Limb (tissue), 2 donors: Measurements from ENCODE around the gene VPS4A.

ENCODE experiments used
- DNase-seq, 2 donors: peaks; one replicate each; pipeline ENCODE4 v3.0.0-alpha.2; 2016; ENCODE audit errors: extremely low spot score in 2 of 2

Gene VPS4A

DNA sequence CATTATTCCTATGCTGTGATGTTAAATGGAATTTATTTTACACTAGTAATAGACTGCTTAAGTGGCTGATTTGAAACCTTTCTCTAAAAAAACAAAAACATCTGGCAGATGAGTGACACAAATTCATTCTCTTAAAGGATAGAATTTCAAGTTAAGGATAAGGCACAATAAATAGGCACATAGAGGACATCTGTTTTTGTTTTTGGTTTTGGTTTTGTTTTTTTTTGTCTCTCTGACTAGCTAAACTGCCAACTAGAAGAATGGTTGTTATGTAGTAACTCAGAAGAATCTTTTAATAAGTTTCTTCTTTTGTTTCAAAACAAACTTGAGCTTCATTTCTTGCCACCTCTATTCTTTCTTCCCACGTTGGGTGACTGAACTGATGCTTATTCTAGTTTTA lies 5.1 kb upstream of the VPS4A start:
- DNase-seq, result no peak

DNA sequence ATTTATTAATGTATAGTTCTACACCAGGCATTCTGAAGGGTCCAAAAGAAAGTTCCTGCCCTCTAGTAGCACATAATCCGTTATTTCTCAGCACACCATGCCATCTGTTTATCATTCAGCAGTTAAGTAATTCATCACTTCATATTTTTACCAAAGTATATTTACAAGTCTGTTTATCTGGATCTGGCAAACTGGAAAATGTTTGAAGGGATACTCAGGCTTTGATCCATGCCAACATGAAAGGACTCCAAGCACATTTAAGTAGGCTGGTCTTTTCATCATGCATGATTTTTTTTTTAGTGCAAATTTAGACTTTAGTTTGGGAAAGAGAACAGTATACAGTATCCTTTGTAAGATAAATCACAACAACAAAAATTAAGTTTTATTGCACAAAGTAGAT lies 4.1 kb upstream of the VPS4A start:
- no peak for DNase-seq

DNA sequence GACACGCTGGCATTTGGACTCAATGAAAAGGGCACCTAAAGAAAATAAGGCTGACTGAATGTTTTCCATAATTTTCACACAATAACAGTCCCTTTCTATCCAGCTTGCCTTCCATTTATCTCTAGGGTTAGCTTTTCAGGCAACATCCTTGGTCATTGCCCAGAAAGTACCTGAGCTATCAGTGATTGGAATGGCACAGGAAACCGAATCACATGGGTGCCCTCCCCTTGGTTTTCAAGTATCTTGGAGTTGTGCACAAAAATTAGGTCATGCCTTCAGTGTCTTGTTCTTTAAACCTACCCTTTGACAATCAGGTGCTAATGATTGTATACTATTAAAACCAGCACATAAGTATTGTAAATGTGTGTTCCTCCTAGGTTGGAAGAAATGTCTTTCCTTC lies 3.3 kb upstream of the VPS4A start:
- DNase-seq, result no peak

DNA sequence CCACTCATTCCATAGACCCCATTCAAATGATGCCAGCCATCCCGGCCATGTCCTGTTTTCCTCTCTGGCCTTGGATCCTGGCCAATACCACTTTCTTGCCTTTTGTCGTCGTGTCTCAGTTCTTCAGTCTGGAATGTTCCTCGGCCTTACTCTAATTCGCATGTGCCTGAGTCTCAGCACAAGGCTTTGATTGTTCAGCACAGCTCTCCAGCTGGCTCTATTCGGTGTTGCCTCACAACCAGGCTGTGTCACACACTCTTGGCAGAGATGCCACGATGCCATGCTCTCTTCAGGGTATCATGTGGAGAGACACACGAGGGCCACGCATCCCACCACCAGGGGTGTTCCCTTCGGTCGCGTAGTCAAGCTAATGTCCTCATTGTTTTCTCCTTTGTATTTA lies 1.8 kb upstream of the VPS4A start:
- no peak for DNase-seq

DNA sequence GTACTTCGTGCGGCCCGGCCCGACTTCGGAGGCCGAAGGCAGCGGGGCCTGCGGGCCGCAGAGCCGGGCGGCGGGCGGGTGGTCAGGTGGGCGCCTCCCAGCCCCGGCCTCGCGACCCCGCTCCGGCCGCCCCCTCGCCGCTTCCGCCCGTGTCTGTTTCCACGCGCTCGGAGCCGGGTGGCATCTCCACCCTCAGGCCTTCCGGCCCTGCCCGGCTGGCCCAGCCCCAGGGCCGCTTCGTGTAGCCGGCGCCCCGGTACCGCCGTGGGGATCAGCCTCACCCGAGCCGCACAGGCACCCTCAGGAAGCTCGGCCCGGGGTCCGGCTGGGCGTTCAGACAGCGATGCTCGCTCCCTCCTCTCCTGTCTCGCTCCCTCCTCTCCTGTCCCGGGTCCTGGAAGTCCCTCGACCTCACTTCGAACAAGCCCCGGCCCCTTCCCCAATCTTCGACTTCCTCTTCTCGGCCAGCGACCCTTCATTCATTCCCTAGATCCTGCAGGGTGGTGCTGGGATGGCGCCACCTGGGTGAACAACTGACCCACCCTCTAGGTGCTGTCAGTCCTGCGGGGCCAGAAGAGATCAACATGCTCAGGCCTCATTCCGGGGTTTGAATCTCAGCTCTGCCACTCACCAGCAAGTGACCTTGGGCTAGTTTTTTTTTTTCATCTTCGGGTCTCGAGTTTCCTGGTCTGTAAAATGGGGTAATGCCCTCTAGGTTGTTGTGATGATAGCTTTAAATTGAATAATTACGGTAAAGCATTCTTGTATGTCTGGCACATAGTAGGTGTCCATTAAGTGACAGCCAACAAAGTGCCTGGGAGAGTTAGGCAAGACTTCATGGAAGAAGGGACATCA lies 610 bp downstream of the VPS4A start:
- DNase-seq, result no peak

DNA sequence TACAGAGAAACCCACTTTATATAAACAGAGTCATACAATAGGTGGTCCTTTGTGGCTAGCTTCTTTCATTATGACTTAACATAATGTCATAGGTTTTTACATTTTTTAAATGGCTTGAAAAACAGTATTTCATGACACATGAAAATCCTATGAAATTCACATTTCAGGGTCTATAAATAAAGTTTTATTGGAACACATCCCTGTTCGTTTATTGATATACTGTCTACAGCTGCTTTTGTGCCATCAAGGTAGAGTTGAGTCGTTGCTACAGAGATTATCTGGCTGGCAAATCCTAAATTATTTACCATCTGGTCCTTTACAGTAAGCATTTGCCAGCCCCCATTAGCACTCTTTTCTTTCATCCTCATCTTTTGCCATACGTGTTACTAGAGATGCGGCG lies 2.3 kb downstream of the VPS4A start:
- DNase-seq, result no peak

DNA sequence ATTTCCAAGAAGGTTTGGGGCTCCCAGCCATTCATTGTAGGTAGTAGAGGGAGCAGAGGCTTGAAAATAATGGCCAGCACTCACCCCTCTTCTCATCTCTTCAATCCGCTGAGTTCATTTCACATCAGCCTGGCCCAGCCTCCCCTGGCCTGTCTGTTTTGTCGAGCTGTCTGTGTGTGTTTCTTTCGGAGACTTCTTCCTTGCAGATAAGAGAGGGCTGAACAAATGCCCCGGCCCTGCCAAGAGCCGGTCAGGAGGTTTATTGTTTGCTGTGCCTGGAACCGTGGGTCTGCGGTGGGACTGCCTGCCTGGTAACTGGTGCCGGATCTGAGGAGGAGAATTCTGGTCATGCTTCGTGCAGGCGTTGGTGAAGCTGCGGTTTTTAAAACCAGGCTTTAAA lies 3.4 kb downstream of the VPS4A start:
- DNase-seq, result no peak

DNA sequence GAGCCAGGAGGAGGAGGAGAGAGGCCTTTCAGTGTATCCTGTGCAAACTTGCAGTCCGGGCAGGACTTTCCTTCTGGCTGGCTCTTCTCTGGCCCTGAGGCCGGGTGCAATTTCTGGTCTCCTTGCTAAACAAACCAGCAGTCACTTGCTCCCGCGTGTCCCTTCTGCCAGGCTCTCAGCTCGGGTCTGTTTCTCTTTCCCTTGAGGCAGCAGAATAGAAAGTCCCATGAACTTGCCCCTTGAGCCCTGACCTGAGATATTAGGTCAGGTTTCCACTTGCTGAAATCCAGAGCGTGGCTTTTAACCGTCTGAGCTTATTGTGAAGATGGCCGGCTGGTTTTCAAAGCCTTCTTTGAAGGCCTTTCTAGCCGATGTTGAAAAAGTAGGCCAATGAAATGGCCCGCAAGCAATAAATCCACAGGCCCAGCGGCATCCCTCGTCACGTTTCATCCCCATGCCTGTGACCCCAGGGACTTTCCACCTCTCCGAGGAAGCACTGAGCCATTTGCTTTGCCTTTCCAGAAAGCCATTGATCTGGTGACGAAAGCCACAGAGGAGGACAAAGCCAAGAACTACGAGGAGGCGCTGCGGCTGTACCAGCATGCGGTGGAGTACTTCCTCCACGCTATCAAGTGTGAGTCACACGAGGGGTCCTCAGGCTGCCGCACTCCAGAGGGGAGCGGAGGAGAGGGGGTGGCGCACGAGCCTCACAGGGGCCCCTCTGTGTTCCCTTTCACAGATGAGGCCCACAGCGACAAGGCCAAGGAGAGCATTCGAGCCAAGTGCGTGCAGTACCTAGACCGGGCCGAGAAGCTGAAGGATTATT lies 4.5 kb downstream of the VPS4A start:
- no peak for DNase-seq

DNA sequence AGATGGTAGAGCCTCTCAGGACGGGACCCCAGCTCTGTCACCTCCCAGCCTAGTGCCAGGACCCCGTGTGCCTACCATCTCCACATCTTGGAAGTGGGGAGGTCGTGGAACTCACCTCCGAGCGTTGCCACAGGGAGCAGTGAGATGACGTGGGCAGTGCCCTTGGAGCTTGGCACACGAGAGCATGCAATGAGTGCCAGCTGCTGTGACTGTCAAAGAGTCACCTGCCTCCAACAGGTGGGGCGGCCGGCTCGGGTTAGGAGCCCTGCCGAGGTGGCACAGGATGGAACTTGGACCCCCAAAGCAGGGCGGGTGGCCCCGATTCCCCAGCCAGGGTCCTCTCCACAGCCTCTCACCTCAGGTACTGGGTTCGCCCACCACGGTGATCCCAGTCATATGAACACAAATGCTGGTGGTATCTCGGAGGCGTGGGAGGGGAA lies 5.5 kb downstream of the VPS4A start:
- no peak for DNase-seq

DNA sequence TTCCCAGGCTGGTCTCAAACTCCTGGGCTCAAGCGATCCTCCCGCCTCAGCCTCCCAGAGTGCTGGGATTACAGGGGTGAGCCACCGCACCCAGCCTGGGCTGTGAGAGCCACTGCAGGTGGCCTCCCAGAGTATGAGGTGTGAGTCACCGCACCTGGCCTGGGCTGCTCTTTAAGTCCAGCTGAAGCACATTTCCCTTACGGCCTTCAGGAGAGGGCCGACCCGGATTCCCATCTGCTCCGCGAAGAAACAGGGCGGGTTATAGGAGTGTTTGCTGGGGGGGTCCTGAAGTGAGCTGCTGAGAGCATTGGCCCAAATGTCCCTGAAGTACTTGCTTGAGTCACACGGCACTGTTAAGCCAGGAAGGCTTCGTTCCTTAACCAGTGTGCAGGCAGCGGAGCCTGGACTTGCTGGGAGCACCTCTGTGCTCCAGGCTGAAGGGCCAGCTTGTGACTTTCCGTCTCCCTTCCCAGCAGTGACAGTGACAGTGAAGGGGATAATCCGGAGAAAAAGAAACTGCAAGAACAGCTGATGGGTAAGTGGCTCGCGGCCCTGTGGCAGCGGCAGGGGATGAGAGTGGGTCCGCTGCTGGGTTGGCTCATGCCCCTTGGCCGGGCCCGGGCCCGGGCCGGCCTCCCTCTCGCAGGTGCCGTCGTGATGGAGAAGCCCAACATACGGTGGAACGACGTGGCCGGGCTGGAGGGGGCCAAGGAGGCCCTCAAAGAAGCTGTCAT lies 7.2 kb downstream of the VPS4A start:
- DNase-seq, result no peak

DNA sequence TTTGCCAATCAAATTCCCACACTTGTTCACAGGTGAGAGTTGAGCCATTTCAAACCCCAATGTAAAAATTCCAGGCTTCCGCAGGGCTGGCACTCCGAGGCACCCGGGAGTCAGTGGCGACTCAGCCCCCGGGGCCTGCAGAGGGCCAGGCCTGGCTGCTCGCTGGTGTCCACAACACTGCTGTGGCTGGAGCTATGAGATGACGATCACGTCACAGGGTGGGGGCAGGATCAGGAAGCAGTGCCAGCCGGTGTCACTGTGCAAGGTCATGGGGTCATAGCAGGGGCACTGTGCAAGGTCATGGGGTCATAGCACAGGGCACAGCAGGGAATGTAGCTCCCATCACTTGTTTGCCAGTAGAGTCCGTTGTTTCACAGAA lies 7.8 kb downstream of the VPS4A start:
- no peak for DNase-seq

DNA sequence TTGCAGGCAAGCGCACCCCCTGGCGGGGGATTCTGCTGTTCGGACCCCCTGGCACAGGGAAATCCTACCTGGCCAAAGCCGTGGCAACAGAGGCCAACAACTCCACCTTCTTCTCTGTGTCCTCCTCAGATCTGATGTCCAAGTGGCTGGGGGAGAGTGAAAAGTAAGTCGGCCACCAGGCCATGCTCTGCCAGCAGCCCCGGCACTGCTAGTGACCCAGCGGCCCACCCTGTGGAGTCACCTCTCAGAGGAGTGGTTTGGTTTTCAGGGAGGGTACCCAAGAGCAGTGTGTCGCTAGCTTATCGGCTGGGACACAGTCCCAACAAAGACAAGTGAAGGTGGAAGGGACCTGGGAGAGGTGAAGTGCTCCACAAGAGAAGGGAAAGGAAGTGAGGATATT lies 8.2 kb downstream of the VPS4A start:
- no peak for DNase-seq

DNA sequence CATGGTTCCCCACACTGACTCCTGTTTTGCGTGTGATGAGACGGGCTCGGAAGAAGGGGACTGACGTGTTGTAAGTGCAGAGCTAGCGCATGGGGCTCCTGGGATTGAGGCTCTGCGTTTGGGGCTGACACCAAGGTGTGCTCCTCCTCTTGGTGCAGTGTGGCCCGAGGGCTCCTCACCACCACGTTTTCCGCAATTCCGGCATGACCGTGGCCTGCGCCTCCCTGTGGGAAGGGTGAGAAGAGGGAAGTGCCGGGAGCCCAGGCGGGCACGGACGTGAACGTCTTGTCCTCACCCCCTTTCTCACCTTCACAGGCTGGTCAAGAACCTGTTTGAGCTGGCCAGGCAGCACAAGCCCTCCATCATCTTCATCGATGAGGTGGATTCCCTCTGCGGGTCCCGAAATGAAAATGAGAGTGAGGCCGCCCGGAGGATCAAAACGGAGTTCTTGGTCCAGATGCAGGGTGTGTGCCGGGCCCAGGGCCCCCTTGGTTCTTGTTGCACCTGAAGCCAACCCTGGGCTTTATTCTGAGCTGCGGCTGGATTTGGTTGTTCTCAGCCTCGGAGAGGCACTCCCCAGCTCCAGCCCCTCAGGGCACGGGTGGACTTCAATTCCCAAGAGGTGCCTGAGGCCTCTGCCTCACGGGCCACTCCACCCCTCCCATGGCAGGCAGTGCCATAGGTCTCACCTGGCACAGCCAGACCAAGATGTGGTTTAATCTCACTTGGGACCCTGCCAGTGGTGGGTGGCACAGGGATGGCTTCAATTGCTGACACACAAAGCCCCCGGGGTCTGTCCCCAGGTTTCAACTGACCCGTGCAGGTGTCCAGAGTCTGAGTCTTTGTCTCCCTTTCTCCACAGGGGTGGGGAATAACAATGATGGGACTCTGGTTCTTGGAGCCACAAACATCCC lies 8.9 kb downstream of the VPS4A start:
- DNase-seq, result no peak

DNA sequence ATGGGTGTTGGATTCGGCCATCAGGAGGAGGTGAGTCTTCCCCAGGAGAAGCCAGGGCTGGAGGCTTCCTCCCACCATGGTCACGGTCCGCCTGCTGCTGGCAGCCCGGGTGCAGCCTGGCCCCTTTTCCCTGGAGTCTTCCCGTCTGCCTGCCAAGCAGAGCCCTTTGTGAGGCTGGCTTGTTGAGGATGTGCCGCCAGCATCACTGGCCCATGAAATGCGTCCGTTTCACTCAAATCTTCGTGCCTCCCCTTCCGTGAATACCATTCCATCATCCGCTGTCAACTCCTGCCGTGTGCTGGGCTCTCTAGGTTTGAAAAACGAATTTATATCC lies 9.6 kb downstream of the VPS4A start:
- no peak for DNase-seq

DNA sequence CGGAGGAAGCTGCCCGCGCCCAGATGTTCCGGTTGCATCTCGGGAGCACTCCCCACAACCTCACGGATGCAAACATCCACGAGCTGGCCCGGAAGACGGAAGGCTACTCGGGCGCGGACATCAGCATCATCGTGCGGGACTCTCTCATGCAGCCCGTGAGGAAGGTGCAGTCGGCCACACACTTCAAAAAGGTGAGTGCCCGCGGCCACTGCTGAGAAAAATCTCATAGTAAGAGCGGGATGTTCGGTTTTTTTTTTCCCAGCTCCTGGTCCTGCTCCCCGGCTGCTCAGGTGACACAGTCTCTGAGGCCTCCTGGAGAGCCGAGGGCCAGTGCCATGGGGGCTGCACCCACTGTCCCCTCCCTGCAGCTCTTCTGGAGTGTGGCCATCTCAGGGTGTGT lies 9.9 kb downstream of the VPS4A start:
- no peak for DNase-seq

DNA sequence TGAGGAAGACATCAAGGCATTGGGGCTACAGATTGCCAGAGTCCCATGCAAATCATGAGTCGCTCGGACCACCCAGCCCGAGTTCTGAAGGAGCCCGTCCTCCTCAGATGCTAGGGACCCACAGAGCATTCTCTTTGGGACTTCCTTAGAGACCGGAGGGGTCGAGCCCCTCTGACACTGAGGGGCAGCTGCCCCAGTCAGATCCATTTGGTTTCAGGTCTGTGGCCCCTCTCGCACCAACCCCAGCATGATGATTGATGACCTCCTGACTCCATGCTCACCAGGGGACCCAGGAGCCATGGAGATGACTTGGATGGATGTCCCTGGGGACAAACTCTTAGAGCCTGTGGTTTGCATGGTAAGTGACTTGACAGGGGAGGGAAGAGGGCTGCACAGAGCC lies 11.2 kb downstream of the VPS4A start:
- DNase-seq, result no peak

DNA sequence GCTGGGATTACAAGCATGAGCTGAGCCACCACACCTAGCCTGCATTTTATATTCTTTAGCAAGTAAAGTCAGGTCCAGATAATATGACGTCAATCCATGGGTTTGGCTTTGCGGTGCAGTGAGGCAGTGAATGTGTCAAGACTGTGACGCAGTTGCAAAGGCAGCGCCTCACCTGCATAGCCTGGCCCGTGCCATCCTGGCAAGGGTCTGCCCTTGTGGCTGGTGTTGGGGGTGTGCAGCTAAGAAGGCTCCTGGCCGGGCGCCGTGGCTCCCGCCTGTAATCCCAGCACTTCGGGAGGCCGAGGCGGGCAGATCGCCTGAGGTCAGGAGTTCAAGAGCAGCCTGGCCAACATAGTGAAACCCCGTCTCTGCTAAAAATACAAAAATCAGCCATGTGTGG lies 12.3 kb downstream of the VPS4A start:
- DNase-seq, result no peak

DNA sequence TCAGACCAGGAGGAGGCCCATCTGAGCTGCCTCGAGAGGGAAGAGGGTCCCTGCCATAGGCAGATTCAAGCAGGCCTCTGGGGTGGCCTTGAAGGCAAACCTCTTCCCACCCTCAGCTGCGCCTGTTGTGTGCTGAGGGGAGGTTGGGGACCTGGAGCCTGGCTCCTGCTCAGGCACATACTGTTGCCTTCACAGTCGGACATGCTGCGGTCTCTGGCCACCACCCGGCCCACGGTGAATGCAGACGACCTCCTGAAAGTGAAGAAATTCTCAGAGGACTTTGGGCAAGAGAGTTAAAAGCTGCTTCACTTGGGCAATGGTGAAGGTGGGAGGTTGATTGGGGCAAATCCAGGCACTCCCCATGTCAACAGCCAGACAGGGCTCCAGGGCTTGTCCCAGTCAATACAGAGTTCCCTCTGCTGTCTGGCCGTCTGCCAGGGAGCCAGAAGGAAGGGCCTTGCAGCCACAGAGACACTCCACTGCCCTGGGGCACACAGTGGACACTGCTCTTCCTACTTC lies 12.9 kb downstream of the VPS4A start:
- no peak for DNase-seq

DNA sequence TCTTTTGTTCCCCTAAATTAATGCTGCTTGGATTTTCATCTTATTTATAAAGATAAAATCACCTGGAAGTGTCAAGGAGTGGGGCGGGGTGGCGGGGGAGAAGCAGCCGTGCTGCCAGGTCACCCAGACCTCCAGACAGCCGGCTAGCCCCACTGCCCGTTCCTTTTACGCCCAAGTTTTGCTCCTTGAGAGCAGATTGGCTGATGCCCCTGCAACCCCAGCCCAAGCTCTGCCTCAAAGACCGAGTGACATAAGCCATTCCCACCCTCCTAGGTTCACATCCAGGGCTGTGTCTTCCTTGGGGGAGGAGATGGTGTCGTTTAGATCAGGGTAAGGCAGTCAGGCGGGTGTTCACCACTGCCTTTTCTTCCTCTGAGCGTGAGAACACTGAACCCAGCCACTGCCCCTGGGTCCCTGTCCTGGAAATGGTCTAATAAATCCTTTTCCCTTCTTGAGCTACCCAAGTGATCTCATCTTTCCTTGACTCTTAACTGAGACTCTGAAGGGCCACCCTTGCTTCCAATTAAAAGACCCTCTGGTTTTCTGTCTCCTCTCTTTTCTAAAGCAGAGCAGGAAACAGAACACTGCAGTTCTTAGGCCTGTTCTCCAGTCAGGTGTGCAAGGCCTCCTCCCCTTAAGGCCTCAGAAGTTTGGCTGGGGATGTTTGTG lies 13.6 kb downstream of the VPS4A start:
- no peak for DNase-seq

DNA sequence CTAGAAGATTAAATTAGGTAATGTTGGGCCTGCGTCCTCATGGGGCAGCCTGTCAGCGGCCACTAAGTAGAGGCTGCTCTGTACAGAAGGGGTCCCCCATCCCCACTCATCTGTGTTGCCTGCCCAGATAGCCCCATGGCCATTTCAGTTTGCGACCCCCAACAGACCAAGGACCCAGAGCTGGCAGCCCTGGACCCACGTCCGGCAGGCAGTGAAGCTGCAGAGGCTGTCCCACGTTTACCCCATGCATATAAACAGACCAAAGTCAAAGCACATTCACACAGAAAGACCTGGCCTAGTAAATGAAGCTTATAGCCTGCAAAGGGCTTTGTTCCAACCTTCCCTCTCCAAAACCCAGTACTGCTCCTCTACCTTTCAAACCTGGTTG lies 14.6 kb downstream of the VPS4A start:
- no peak for DNase-seq
